ENCODE data around the gene SOX13. TPM values are rescaled to one million over a fixed set of nuclear protein-coding genes. Genes with fewer than 3 reads are reported as not detected.

The SOX13 gene
- total RNA-seq, 6 experiments from 2014 or later: 9.9 to 13.5 (median 11.1) TPM

DNA sequence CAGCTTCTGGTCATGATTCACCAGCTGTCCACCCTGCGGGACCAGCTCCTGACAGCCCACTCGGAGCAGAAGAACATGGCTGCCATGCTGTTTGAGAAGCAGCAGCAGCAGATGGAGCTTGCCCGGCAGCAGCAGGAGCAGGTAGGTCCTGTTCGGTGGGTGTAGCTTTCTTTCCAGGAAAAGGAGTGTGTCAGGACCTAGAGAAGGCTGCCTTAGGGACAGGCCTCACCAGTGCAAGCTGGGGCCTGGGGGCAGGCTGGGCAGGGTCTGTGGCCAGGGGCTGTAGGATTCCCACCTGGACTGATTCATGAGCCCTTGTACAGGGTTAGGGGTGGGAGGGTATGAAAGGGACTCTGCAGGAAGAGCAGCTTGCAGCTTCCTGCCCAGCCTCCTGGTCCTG, 43.6 kb downstream of the SOX13 start:
- Mint-ChIP-seq H3K4me3 (no peak overlapping the region), H3K27me3 (ENCODE audit: insufficient read depth) (no peaks in the 10 kb centered on the region), H3K36me3 (ENCODE audit: low read depth) (no peaks in the 10 kb centered on the region), H3K9me3 (no peaks in the 10 kb centered on the region), H3K4me1 (ENCODE audit: low read depth) (peaks cover 20% of the 10 kb centered on the region), H3K27ac (no peak overlapping the region)
- TF ChIP-seq, protein P1, sequence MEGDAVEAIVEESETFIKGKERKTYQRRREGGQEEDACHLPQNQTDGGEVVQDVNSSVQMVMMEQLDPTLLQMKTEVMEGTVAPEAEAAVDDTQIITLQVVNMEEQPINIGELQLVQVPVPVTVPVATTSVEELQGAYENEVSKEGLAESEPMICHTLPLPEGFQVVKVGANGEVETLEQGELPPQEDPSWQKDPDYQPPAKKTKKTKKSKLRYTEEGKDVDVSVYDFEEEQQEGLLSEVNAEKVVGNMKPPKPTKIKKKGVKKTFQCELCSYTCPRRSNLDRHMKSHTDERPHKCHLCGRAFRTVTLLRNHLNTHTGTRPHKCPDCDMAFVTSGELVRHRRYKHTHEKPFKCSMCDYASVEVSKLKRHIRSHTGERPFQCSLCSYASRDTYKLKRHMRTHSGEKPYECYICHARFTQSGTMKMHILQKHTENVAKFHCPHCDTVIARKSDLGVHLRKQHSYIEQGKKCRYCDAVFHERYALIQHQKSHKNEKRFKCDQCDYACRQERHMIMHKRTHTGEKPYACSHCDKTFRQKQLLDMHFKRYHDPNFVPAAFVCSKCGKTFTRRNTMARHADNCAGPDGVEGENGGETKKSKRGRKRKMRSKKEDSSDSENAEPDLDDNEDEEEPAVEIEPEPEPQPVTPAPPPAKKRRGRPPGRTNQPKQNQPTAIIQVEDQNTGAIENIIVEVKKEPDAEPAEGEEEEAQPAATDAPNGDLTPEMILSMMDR (IDR thresholded peaks at IDR 0.05): no peak
- no peak for DNase-seq

- no peaks in the 10 kb centered on the region for H3K9me3 Mint-ChIP-seq
- no peak for DNase-seq
- TF ChIP-seq, protein P1 (IDR thresholded peaks at IDR 0.05): no peak
- H3K36me3 Mint-ChIP-seq (ENCODE audit: low read depth): peaks cover 5% of the 10 kb centered on the region
- no peak overlapping the region for H3K4me3 Mint-ChIP-seq
- peaks cover 2% of the 10 kb centered on the region; the same call in 1 of the 2 replicates for H3K27me3 Mint-ChIP-seq (ENCODE audit: insufficient read depth)
- peaks cover 2% of the 10 kb centered on the region; the same call in 1 of the 2 replicates for H3K4me1 Mint-ChIP-seq (ENCODE audit: low read depth)
- no peak overlapping the region for H3K27ac Mint-ChIP-seq
These were observed 49.1 kb downstream of the SOX13 start for GRCh38 chr1:204121840-204122555.

GRCh38 chr1:204123376-204123775, 50.5 kb downstream of the SOX13 start:
- DNase-seq: no peak
- Mint-ChIP-seq H3K4me3 (no peak overlapping the region), H3K27me3 (ENCODE audit: insufficient read depth) (peaks cover 2% of the 10 kb centered on the region; the same call in 1 of the 2 replicates), H3K9me3 (no peaks in the 10 kb centered on the region), H3K27ac (no peak overlapping the region), H3K4me1 (ENCODE audit: low read depth) (peaks cover 15% of the 10 kb centered on the region), H3K36me3 (ENCODE audit: low read depth) (peaks cover 5% of the 10 kb centered on the region)
- TF ChIP-seq, protein P1 (IDR thresholded peaks at IDR 0.05): peak; percentile 74

DNA sequence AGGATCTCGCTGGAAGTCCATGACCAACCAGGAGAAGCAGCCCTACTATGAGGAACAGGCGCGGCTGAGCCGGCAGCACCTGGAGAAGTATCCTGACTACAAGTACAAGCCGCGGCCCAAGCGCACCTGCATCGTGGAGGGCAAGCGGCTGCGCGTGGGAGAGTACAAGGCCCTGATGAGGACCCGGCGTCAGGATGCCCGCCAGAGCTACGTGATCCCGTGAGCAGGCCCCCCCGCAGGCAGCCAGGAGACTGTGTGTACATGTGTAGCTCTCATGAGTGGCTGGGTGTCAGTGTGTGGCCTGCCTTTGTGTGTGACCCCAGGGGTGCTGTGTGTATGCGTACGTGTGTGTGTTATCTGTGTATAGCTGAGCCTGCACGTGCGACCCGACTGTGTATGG, 51.7 kb downstream of the SOX13 start:
- Mint-ChIP-seq H3K4me3 (no peak overlapping the region), H3K4me1 (ENCODE audit: low read depth) (peaks cover 27% of the 10 kb centered on the region), H3K36me3 (ENCODE audit: low read depth) (peaks cover 5% of the 10 kb centered on the region), H3K9me3 (no peaks in the 10 kb centered on the region), H3K27ac (no peak overlapping the region), H3K27me3 (ENCODE audit: insufficient read depth) (peaks cover 2% of the 10 kb centered on the region; the same call in 1 of the 2 replicates)
- TF ChIP-seq, protein P1 (IDR thresholded peaks at IDR 0.05): no peak
- no peak for DNase-seq

DNA sequence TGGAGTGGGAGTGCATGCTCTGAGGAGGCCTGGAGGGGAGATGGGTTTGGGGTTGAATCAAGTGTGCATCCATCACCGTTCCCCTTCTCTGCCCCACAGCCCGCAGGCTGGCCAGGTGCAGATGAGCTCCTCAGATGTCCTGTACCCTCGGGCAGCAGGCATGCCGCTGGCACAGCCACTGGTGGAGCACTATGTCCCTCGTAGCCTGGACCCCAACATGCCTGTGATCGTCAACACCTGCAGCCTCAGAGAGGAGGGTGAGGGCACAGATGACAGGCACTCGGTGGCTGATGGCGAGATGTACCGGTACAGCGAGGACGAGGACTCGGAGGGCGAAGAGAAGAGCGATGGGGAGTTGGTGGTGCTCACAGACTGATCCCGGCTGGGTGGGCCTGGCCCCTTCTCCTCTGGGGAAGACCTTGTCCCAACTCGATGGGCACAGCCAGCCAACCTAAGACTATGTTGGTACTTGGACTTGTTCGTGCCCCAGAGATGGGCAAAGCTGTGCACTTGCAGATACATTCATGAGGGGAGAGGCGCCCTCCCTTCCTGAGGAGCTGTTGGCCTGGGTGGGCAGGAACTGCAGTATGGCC, 52.9 kb downstream of the SOX13 start:
- TF ChIP-seq, protein P1 (IDR thresholded peaks at IDR 0.05): no peak
- Mint-ChIP-seq H3K4me3 (no peak overlapping the region), H3K9me3 (no peaks in the 10 kb centered on the region), H3K27me3 (ENCODE audit: insufficient read depth) (peaks cover 2% of the 10 kb centered on the region; the same call in 1 of the 2 replicates), H3K36me3 (ENCODE audit: low read depth) (peaks cover 5% of the 10 kb centered on the region), H3K27ac (no peak overlapping the region), H3K4me1 (ENCODE audit: low read depth) (peaks cover 34% of the 10 kb centered on the region)
- DNase-seq: no peak
